H1 (cell line): ENCODE results near the gene XPNPEP2. TPM values are rescaled to one million over a fixed set of nuclear protein-coding genes. Genes with fewer than 3 reads are reported as not detected.

Source experiments
- CTCF ChIA-PET: fragments of 300-600 bp; sonication (Branson Sonifier 250); formaldehyde crosslinking; loops from one replicate; lab custom pipeline; 2021; ENCODE audit not compliant: partially characterized antibody; lab: Charles Lee
- POLR2A ChIA-PET: fragments of 300-600 bp; sonication (Branson Sonifier 250); formaldehyde crosslinking; loops from one replicate; lab custom pipeline; 2021; ENCODE audit warnings: inconsistent platforms; ENCODE audit not compliant: partially characterized antibody; lab: Charles Lee
- DNase-seq, 2 experiments: peaks; one replicate each; pipeline versions ENCODE4 v3.0.0 to v3.0.0-alpha.2; 2010 to 2022; ENCODE audit warnings: low spot score in 2 of 2, low read depth in 1 of 2, mixed read lengths in 1 of 2
- FAIRE-seq: peaks from 2 replicates; lab custom pipeline; 2011; peaks lifted over from hg19 to GRCh38; lab: Jason Lieb, UNC
- H2AFZ ChIP-seq: 2 replicates; pipeline ENCODE4 v1.8.1; 2012; ENCODE audit warnings: low read length, inconsistent platforms
- H2AK5ac ChIP-seq: 2 replicates; pipeline ENCODE4 v1.6.1; 2013; ENCODE audit warnings: low read depth, low read length
- H2BK120ac ChIP-seq: replicated peaks from 2 replicates; pipeline ENCODE3; 2013; ENCODE audit warnings: low read depth, low read length, inconsistent platforms
- H2BK12ac ChIP-seq: 2 replicates; pipeline ENCODE4 v1.6.1; 2013; ENCODE audit warnings: low read depth, low read length
- H2BK15ac ChIP-seq: 2 replicates; pipeline ENCODE4 v1.6.1; 2013; ENCODE audit warnings: low read length
- H2BK20ac ChIP-seq: 2 replicates; pipeline ENCODE4 v1.6.1; 2013; ENCODE audit warnings: low read length
- H2BK5ac ChIP-seq: 2 replicates; pipeline ENCODE4 v1.6.1; 2013; ENCODE audit warnings: low read depth, low read length
- H3K14ac ChIP-seq: 2 replicates; pipeline ENCODE4 v1.6.1; 2013; ENCODE audit warnings: inconsistent platforms; ENCODE audit not compliant: insufficient read length
- H3K18ac ChIP-seq: 2 replicates; pipeline ENCODE4 v1.6.1; 2013; ENCODE audit warnings: low read length; ENCODE audit errors: extremely low read depth
- H3K23ac ChIP-seq: 2 replicates; pipeline ENCODE4 v1.6.1; 2013; ENCODE audit warnings: inconsistent platforms; ENCODE audit not compliant: insufficient read length
- H3K23me2 ChIP-seq: 2 replicates; pipeline ENCODE4 v1.6.1; 2013; ENCODE audit warnings: low read depth, low read length
- H3K27ac ChIP-seq: 2 replicates; pipeline ENCODE4 v1.6.1; 2011; ENCODE audit warnings: low read depth, low read length, inconsistent platforms
- H3K27me3 ChIP-seq, 4 experiments: replicated peaks in 1 of 4; 1 replicate in 1 of 4; 2 replicates in 3 of 4; pipeline versions ENCODE4 v1.6.1 to v1.8.1; 2011 to 2013; ENCODE audit warnings: low read length in 3 of 4, mild to moderate bottlenecking in 3 of 4, inconsistent platforms in 2 of 4, mixed read lengths in 2 of 4, moderate library complexity in 1 of 4; ENCODE audit not compliant: control insufficient read depth in 3 of 4, insufficient read depth in 3 of 4; ENCODE audit errors: extremely low read depth in 1 of 4
- H3K36me3 ChIP-seq, 4 experiments: 2 replicates each; pipeline versions ENCODE4 v1.6.1 to v1.8.1; 2011 to 2013; ENCODE audit warnings: mild to moderate bottlenecking in 4 of 4, low read length in 3 of 4, moderate library complexity in 2 of 4, control low read depth in 1 of 4, inconsistent platforms in 1 of 4; ENCODE audit not compliant: insufficient read depth in 4 of 4, control insufficient read depth in 2 of 4
- H3K4ac ChIP-seq: replicated peaks from 2 replicates; pipeline ENCODE3; 2013; ENCODE audit warnings: low read length, low read depth, mixed read lengths, inconsistent platforms; ENCODE audit not compliant: insufficient read length
- H3K4me1 ChIP-seq, 4 experiments: replicated peaks in 1 of 4; 1 replicate in 1 of 4; 2 replicates in 3 of 4; pipeline versions ENCODE4 v1.6.1 to v1.8.1; 2011 to 2013; ENCODE audit warnings: low read length in 3 of 4, inconsistent platforms in 2 of 4, mixed read lengths in 1 of 4; ENCODE audit not compliant: insufficient read depth in 4 of 4, control insufficient read depth in 3 of 4
- H3K4me2 ChIP-seq, 2 experiments: 2 replicates each; pipeline versions ENCODE4 v1.6.1 to v1.8.1; 2011 to 2013; ENCODE audit warnings: low read depth in 2 of 2, low read length in 2 of 2, control low read depth in 1 of 2, inconsistent platforms in 1 of 2, mild to moderate bottlenecking in 1 of 2; ENCODE audit not compliant: insufficient read depth in 1 of 2
- H3K4me3 ChIP-seq, 4 experiments: fragments of 200-600, 300-600 bp in 1 of 4; sonication (generic), shearing (Covaris generic), sonication (Bioruptor Twin) in 1 of 4; 2 replicates each; pipeline versions ENCODE4 v1.5.1 to v1.8.1; 2011 to 2016; ENCODE audit warnings: low read length in 4 of 4, low read depth in 3 of 4, control low read depth in 2 of 4, inconsistent platforms in 2 of 4, mild to moderate bottlenecking in 2 of 4, mixed read lengths in 1 of 4, moderate library complexity in 1 of 4; ENCODE audit not compliant: insufficient read depth in 2 of 4; ENCODE audit errors: extremely low read depth in 1 of 4
- H3K56ac ChIP-seq: replicated peaks from 2 replicates; pipeline ENCODE3; 2013; ENCODE audit warnings: low read depth, mild to moderate bottlenecking, mixed read lengths, low read length, inconsistent platforms; ENCODE audit not compliant: insufficient read length
- H3K79me1 ChIP-seq: 2 replicates; pipeline ENCODE4 v1.6.1; 2013; ENCODE audit warnings: low read depth, low read length, control low read depth
- H3K79me2 ChIP-seq, 2 experiments: 2 replicates each; pipeline versions ENCODE4 v1.6.1 to v1.8.1; 2012 to 2013; ENCODE audit warnings: low read length in 2 of 2, mild to moderate bottlenecking in 2 of 2, inconsistent platforms in 1 of 2; ENCODE audit not compliant: insufficient read depth in 2 of 2, control insufficient read depth in 1 of 2
- H3K9ac ChIP-seq, 4 experiments: replicated peaks in 1 of 4; 1 replicate in 1 of 4; 2 replicates in 3 of 4; pipeline versions ENCODE4 v1.6.1 to v1.8.1; 2011 to 2013; ENCODE audit warnings: low read depth in 3 of 4, low read length in 3 of 4, control low read depth in 2 of 4, mild to moderate bottlenecking in 2 of 4, moderate library complexity in 2 of 4, inconsistent platforms in 1 of 4; ENCODE audit errors: extremely low read depth in 1 of 4
- H3K9me3 ChIP-seq, 2 experiments: 2 replicates each; pipeline versions ENCODE4 v1.6.1 to v1.8.1; 2012 to 2013; ENCODE audit warnings: mild to moderate bottlenecking in 2 of 2, moderate library complexity in 2 of 2, control low read depth in 1 of 2, inconsistent platforms in 1 of 2, low read depth in 1 of 2, low read length in 1 of 2, mixed read lengths in 1 of 2; ENCODE audit not compliant: insufficient read depth in 2 of 2
- H4K20me1 ChIP-seq, 2 experiments: replicated peaks in 1 of 2; 2 replicates each; pipeline versions ENCODE3 to v1.8.1; 2011 to 2013; ENCODE audit warnings: inconsistent platforms in 2 of 2, low read length in 2 of 2, mild to moderate bottlenecking in 1 of 2; ENCODE audit not compliant: insufficient read depth in 2 of 2, control insufficient read depth in 1 of 2
- H4K5ac ChIP-seq: 2 replicates; pipeline ENCODE4 v1.6.1; 2013; ENCODE audit warnings: low read length, low read depth, mixed read lengths, inconsistent platforms; ENCODE audit not compliant: insufficient read length
- H4K8ac ChIP-seq: 2 replicates; pipeline ENCODE4 v1.8.0; 2013; ENCODE audit warnings: mild to moderate bottlenecking, moderate library complexity, low read length, inconsistent platforms; ENCODE audit not compliant: insufficient read depth; ENCODE audit errors: extremely low read depth
- H4K91ac ChIP-seq: replicated peaks from 2 replicates; pipeline ENCODE3; 2013; ENCODE audit warnings: low read length, mixed read lengths, inconsistent platforms; ENCODE audit not compliant: insufficient read length
- PHF8 ChIP-seq: fragments of 200-600 bp; sonication (generic); conservative IDR thresholded peaks from 2 replicates; pipeline ENCODE4 v1.7.1; 2012; ENCODE audit warnings: low read depth, mild to moderate bottlenecking, inconsistent platforms, low read length, moderate library complexity
- WGBS, 2 experiments: shearing (Covaris generic) in 1 of 2; methylation state at CpG; one replicate each; pipeline versions ENCODE4 v1.1.6 to v1.1.7; 2013 to 2015; ENCODE audit warnings: low lambda C conversion rate in 2 of 2, mixed read lengths in 2 of 2, inconsistent platforms in 1 of 2, low coverage in 1 of 2, missing lambda C conversion rate in 1 of 2; ENCODE audit not compliant: insufficient replicate concordance in 2 of 2, insufficient coverage in 1 of 2, insufficient read length in 1 of 2; ENCODE audit errors: extremely low coverage in 1 of 2, missing lambda C conversion rate in 1 of 2; 5-methylcytosine and 5-hydroxymethylcytosine counted together
- polyA plus RNA-seq, 7 experiments: library from polyadenylated mRNA; depleted of rRNA in 3 of 7; stranded (reverse) in 5 of 7; unstranded in 2 of 7; fragments of >200 nt in 5 of 7; fragments of 200-250 nt in 2 of 7; gene quantifications; 1 replicate in 5 of 7; 2 replicates in 1 of 7; 4 replicates in 1 of 7; pipeline versions ENCODE4 v1.2.1 to v1.2.3, GENCODE V29; 2011 to 2013; ENCODE audit warnings: missing spikeins in 2 of 7, mixed read lengths in 2 of 7
- total RNA-seq: library from RNA; stranded (reverse); fragmentation: NEBNext Ultra II Directional; extraction: Animal tissue kit (Norgen Biotek cat#: 25700); gene quantifications from 2 replicates; pipeline ENCODE4 v1.2.1, GENCODE V29; 2021

Gene XPNPEP2
- total and polyA plus RNA-seq, 2 of the 8 experiments (the other 6 are each of a cell fraction or from before 2014, with no cell fraction given): 0.27 TPM; not detected in 1

- CTCF ChIA-PET: interaction anchor here (5.0 to 11.8 kb wide), 3 partner anchors 69 to 114 kb away, joined by 24 to 144 read pairs (median 51); partner anchors contain the start of gene APLN
- DNase-seq: no peak
- Histone ChIP-seq H3K27ac (no peak overlapping the region), H2BK120ac (no peak overlapping the region), H2AK5ac (no peak overlapping the region), H2BK5ac (no peak overlapping the region), H3K79me1 (no peaks in the 10 kb centered on the region), H3K9me3 (no peaks in the 10 kb centered on the region), H2BK12ac (no peak overlapping the region), H4K91ac (no peak overlapping the region), H3K14ac (no peak overlapping the region), H3K18ac (no peak overlapping the region), H3K4me3 (no peak overlapping the region), H3K4ac (no peak overlapping the region), H3K36me3 (no peaks in the 10 kb centered on the region), H4K5ac (no peak overlapping the region), H3K4me2 (no peak overlapping the region), H2BK15ac (no peak overlapping the region), H3K56ac (no peak overlapping the region), H3K79me2 (no peaks in the 10 kb centered on the region), H3K4me1 (peaks cover 0 to 2% (median 1%) of the 10 kb centered on the region in 4 experiments; a peak in 3 of 7 replicates), H3K23ac (no peak overlapping the region), H3K23me2 (no peaks in the 10 kb centered on the region), H2AFZ (no peak overlapping the region), H3K9ac (no peak overlapping the region), H4K20me1 (no peaks in the 10 kb centered on the region), H4K8ac (no peak overlapping the region), H3K27me3 (no peaks in the 10 kb centered on the region), H2BK20ac (no peak overlapping the region)
- no peak for TF ChIP-seq PHF8
- no peak for FAIRE-seq
- WGBS, 2 experiments: 93% methylated on average over 4 of the region's 4 CpGs; no CpG with 5 or more reads in 1 of the 2 experiments
- POLR2A ChIA-PET: no interaction called here
Measured at GRCh38 chrX:129723511-129723910, 15.3 kb upstream of the XPNPEP2 start.
